GM10248 (cell line): ENCODE measurements around the gene PLIN4.

Experiments used
- CTCF ChIA-PET: fragments of 300-600 bp; sonication (Branson Sonifier 250); formaldehyde crosslinking; extraction: SDS; loops from one replicate; lab custom pipeline; 2021; ENCODE audit warnings: antibody characterized with exemption; lab: Yijun Ruan, JAX
- POLR2A ChIA-PET: fragments of 350-650 bp; sonication (Branson Sonifier 250); formaldehyde crosslinking; extraction: SDS; loops from one replicate; lab custom pipeline; 2020; ENCODE audit warnings: antibody characterized with exemption; lab: Yijun Ruan, JAX
- DNase-seq: peaks from one replicate; pipeline ENCODE4 v3.0.0; 2012; ENCODE audit errors: extremely low spot score
- CTCF ChIP-seq: IDR thresholded peaks from 2 replicates; pipeline ENCODE4 v1.5.1; 2012; ENCODE audit warnings: mild to moderate bottlenecking, low read depth; ENCODE audit errors: extremely low read depth, missing control alignments, control extremely low read depth

Gene PLIN4

GRCh38 chr19:4455719-4456475 lies 62.4 kb downstream of the PLIN4 start:
- CTCF ChIA-PET = interaction anchor here (1.2 kb wide), 1 partner anchor 55 kb away, joined by 5 read pairs; the partner anchor contains the start of gene SH3GL1
- no peak for TF ChIP-seq CTCF
- no peak for DNase-seq
- POLR2A ChIA-PET = interaction anchor here (0.5 to 1.4 kb wide), 2 partner anchors 15 to 1064 kb away, joined by 3 to 4 read pairs; no protein-coding TSS in a partner anchor

GRCh38 chr19:4454747-4455718 lies 63.3 kb downstream of the PLIN4 start:
- CTCF ChIA-PET = interaction anchor here (1.0 to 1.3 kb wide), 3 partner anchors 17 to 69 kb away, joined by 3 to 4 read pairs (median 3); no protein-coding TSS in a partner anchor
- no peak for TF ChIP-seq CTCF
- DNase-seq = no peak
- POLR2A ChIA-PET = interaction anchor here (0.6 kb wide), 1 partner anchor 219 kb away, joined by 3 read pairs; no protein-coding TSS in a partner anchor

GRCh38 chr19:4453232-4454179 lies 64.8 kb downstream of the PLIN4 start:
- no peak for DNase-seq
- ChIA-PET POLR2A (interaction anchor here (0.6 kb wide), 1 partner anchor 619 kb away, joined by 4 read pairs; no protein-coding TSS in a partner anchor), CTCF (interaction anchor here (1.0 to 2.4 kb wide), 4 partner anchors 16 to 71 kb away, joined by 3 to 7 read pairs (median 4); partner anchors contain the start of gene SH3GL1)
- no peak for TF ChIP-seq CTCF

- no peak for DNase-seq
- CTCF ChIA-PET = interaction anchor here (2.4 kb wide), 1 partner anchor 52 kb away, joined by 7 read pairs; the partner anchor contains the start of gene SH3GL1
- POLR2A ChIA-PET = no interaction called here
- TF ChIP-seq CTCF = no peak
Measured at GRCh38 chr19:4452230-4452990, 65.9 kb downstream of the PLIN4 start.
